ENCODE data around the gene BCL6.

- TF ChIP-seq CTCF (optimal IDR thresholded peaks at IDR 0.05 in 1 of 3, IDR thresholded peaks at IDR 0.05 in 1 of 3, conservative IDR thresholded peaks at IDR 0.05 in 1 of 3; ENCODE audit: extremely low read depth in 1 of 3, insufficient read depth in 2 of 3, low read length in 3 of 3): no peak
- TF ChIP-seq EZH2 (IDR thresholded peaks at IDR 0.05; ENCODE audit: low read length): no peak
Measured at GRCh38 chr3:187677604-187678003, 67.7 kb downstream of the BCL6 start.
